ENCODE results near the gene LYL1.

LYL1 gene

DNA sequence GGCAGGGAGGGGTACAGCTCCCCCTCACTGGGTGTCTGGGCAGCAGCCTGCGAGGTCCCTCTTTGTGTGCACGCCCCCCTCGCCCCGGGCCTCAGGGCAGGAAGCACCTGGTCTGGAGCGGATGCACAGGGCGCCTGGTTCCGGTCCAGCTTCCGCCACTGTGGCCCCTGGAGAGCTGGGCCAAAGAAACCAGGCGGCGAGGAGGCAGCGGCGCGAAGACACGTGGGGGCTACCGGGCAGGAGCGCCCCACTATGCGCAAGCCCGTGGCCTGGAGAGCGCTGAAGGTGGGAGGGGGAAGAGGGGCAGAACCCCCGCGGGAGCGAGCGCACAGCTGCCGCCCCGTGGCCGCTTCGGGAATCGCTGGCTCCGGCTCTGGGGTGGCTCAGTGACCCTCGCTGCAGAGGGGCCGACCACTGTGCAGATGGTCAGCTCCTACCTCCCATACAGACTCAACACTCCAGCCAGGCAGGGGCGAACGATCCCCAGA, 1.7 kb upstream of the LYL1 start:
- no peak for DNase-seq

DNA sequence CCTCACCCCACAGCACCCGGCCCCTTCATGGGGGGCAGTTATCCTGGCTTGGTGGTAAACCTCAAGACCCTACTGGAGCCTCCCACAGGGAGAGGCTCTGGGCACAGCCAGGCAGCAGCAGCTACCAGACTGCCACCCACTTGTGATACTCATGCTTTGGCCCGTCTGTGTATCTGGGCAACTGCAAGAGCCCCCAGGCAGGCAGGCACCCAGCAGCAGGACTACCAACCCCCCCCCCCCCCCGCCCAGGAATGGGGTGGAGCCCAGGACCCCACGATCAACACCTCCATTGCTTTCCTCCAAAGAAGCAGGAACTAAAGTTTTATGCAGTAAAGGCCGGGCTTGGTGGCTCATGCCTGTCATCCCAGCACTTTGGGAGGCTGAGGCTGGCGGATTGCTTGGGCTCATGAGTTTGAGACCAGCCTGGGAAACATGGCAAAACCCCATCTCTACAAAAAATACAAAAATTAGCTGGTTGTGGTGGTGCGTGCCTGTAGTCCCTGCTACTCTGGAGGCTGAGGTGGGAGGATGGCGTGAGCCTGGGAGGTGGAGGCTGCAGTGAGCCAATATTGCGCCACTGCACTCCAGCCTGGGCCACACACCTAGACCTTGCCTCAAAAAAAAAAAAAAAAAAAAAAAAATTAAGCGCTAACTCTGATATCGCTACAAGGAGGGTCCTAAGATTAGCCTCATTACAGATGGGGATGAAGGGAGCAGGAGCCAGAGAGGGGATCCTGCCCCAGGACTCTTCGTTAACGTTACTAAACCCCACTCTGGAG, 1.1 kb upstream of the LYL1 start:
- DNase-seq = no peak

DNA sequence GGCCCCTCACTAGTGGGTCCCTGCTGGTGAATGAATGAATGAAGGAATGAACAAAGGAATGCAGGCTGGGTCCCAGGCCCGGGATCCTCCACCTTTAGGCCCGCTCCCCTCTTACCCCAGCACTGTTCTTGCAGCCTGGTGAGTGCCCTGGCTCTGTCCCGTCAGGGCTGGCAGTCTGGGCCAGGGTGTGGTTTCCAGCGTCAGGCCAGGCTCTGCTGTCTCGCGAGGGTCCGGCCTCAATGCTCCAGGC, 317 bp downstream of the LYL1 start:
- no peak for DNase-seq

DNA sequence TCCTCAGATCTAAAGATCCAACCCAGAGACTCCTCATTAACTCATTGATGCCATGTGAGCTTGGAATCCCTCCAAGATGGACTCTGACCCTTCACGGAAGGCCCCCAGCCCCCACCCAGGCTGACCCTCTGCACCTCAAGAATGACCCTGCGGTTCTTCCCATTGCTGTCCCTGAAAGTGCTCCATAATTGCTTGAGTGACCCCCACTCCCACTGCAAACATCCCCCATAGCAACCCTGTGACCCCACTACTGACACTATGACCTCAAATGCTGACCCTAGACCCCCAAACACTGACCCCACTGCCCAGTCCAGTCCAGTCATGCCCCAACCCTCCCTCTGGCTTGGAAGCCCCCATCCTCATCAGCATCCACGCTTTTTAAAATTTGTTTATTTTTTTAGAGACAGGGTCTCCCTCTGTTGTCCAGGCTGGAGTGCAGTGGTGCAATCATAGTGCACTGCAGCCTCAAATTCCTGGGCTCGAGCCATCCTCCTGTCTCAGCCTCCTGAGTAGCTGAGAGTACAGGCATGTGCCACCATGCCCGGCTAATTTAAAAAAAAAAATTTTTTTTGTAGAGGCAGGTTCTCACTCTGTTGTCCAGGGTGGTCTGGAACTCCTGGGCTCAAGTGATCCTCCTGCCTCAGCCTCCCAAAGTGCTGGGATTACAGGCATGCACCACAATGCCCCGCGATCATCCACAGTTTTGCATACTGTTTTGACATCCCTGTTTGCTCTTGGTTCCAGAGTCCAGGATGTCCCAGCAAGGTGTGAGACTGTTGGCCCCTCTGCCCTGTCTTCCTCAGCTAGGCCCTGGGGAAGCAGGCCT, 855 bp downstream of the LYL1 start:
- DNase-seq = no peak

DNA sequence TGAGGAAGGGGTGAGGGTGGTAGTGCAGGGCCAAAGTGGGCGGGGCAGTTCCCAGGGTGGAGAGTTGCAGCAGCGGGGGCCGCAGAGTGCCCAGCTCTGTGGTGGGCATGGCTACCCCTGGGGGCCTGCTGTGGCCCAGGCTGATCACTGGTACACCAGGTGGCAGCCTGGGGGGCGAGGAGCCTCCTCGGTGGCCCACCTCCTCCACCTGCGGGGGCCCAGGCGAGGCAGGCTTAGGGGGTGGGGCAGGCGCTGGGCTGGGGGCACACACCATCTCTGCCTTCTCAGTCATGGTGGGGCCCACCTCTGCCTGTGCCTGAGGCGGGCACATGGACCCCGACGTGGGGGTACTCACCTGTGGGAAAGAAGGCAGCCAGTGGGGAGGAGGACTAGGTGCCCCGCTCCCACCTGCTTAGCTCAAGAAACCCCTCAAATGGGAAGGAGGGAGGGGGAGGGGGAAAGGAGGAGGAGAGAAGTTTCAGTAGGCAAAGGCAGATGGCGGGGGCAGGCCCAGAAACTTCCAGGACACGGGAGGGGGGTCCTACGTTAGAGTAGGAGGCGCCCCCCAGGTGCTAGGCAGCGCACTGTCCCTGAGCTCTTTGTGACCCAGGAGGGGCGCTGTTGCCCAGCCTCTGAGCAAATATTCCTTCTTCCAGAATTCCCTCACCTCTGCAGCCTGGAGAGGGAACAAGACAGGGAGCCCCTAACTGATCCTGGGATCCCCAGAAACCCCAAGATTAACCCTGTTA, 1.6 kb downstream of the LYL1 start:
- DNase-seq = no peak

DNA sequence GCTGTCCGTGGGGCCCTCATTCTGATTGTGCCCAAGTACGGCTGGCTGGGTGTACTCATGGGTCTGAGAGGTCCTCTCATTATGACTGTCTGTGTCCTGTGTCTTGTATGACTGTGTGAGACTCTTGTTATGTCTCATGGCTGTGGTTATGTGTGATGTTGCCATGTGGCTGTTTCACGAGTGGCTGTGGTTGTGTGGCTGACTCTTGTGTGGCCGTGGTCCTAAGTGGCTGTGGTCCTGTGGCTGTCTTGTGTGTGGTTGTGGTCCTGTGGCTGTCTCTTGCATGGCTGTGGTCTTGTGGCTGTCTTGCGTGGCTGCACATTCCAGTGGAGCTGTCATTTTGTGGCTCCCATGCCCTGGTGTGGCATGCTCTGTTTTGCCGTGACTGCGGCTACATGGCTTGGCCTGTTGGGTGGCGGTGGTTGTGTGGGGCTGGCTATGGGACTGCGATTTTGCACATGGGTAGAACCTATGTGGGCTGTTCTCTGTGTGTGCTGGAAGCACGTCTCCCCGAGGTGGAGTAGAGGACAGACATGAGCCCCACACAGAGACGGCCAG, 2.5 kb downstream of the LYL1 start:
- no peak for DNase-seq

DNA sequence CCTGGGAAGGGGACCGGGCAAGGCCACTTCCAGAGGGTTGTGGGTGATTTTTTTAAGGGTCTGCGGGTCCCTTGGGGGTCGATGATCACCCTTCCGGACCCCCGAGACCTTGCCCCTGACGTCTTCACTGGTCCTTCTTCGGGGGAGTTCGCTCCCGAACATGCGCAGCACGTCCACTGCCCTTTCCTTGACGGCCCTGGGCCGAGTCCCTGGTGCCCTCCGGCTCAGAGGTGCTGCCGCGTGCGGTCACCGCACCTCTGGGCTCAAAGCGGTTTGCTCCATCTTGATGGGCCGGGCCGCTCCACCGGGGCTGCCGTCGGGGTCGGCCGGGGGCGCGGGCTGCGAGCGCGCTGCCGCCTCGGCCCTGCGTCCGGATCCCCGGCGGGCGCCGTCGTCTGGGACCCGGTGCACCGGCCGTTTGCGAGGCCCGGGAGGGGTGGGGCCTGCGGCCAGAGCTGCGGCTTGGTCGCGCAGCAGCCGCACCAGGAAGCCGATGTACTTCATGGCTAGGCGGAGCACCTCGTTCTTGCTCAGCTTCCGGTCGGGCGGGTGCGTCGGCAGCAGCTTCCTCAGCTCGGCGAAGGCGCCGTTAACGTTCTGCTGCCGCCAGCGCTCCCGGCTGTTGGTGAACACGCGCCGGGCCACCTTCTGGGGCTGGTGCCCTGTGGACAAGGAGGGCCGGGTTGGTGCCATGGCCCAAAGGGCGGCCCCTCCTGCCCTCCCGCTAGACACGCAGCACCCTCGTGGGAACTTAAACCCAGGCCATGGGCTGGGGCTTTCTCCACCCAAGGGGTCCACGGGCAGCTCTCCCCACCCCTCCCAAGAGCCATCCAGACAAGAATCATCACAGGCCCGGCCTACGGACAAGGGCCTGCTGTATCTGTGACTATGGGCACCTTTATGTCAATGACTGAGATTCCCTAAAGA, 3.3 kb downstream of the LYL1 start:
- no peak for DNase-seq

DNA sequence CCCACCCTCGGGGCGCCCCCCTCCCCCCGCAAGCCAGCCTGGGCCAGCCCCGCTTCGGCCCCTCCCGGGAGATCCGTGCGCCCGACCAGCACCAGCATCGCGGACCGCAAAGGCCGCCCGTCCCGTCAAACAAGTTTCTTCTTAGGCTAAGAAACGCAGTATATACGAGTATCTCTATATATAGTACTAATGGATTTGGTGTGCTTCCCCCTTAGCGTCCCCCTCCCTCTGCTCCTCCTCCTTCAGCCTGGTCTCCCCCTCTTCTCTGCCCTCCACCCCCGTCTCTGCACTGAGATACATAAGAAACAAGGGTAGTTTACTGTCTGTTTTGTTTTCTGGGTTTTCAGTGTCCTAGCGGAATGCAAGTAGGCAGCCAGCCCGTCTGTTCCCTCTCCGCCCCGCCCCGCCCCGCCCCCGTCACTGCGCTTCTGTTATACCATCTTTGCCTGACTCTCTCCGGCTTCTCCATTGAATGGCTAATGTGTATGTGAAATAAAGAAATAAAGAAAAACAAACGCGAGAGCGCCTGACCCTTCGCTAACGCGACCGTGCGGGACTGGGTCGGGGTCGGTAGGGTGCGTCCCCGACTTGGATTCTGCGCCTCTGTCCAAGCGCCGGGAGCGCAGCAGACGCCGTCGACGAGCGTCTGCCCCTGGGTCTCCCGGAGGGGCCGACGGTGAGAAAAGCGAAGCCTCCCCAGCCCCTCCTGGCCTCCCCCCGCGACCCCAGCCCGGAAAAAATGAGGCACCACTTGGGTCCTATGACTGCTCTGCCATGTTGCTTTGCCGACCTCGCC, 4.2 kb downstream of the LYL1 start:
- no peak for DNase-seq

DNA sequence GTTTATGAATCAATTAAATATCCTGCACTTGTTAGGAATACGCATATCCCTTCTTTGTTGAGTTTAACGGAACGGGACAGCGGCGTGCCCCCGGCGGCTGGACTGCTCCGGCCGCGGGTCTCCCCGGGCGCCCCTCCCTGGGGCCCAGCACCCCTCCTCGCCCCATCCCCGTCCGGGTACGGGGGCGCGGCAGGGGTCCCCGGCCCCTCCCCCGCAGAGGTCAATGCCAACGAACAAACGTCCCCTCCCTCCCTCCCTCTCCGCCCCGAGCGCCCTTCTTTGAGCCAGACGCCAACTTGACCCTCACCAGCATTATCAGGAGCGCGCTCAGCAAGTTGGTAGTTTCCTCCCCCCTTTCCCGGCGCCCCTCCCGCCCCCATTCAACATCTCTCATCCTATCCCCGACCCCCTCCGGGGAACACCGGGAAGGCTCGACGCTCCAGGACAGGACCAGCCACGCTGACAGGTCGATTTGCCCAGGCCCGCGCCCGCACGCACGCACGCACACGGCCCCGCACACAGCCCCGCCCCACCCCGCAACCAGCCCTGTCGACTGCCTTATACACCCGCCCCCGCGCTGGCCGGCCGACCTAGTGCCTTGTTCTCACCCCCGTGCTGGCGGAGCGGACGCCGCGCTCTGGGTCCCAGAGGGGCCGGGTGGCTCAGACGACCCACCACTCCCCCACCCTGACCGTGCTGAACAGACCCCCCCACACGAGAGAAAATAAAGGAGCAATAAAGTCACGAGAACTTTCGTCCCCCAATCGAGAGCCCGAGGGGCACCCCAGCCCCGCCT, 5.0 kb downstream of the LYL1 start:
- DNase-seq = no peak

DNA sequence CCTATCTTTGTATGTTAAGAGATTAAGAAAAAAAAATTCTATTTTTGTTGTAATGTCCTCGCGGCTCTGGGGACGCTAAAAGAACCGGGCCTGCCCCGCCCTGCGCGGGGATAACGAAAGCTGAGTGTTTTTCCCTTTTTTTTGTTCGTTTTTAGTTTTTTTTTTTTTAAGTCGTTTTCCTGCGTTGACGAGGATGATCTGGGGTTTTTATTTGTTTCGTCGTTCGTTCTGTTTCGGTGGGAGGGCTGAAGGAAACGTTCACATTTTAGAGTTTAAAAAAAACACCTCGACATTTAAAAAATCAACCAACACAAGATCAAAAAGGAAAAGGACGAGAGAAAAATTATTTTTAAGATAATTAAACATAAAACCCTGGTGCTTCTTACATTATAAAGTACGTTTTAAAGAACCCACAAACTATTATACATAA, 5.6 kb downstream of the LYL1 start:
- no peak for DNase-seq

DNA sequence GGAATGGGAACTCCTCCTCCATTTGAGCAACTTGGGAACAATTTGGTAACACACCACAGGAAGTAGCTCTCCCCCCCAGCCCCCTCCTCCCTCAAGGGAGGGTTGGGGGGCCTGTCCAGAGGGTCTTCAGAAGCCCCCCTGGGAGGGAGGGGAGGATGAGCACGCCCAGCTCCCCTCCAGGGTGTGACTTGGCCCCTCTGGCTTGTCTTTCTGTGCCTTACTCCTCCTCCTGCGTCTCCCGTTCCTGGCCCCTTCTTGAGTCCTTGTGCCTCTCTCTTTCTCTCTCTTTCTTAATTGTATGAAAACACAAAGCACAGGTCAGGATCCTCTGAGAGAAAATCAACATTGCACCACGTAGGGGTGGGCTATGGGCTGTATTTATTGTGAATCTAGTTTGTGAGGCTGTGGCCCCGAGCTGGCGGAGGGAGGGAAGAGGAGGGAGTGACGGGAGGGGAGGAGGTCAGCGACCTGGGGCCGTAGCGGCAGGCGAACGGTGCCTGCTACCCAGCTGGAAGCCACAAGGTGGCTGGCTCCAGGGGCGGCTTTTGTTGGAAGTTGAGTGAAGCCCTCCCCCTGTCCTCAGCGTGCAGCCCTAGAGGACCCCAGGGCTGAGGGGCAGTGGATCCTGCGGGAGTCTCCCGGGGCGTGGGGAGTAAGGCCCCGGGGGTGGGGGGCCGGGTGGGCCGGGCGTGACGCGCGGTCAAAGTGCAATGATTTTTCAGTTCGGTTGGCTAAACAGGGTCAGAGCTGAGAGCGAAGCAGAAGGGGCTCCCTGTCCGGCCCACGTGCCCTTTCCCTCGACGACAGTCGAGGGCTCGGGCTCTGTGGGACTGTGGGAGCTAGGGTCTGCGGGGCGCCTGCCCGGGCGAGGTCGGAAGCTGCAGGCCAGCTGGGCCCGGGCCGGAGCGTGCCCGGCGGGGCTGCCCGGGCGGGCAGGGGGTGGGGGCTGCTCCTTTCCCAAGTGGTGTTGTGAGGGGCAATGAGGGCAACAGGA, 6.4 kb downstream of the LYL1 start:
- no peak for DNase-seq

DNA sequence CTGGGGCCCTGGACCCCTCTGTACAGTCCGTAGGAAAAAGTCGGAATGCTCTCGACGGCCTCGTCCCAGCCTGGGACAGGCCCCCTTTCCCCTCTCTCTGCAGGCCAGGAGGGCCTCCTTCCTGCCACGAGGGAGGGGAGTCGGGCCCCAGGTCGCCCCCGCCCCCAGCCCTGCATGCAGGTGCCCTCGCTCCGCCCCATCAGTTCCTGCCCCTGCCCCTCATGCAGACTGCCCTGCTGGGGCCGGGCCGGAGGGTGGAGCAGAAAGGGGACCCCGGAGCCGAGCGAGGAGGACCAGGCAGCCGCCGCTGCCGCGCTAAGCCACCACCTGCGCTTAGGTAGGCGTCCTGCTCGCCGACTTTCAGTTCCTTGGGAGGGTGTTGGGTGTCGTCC, 7.3 kb downstream of the LYL1 start:
- no peak for DNase-seq

DNA sequence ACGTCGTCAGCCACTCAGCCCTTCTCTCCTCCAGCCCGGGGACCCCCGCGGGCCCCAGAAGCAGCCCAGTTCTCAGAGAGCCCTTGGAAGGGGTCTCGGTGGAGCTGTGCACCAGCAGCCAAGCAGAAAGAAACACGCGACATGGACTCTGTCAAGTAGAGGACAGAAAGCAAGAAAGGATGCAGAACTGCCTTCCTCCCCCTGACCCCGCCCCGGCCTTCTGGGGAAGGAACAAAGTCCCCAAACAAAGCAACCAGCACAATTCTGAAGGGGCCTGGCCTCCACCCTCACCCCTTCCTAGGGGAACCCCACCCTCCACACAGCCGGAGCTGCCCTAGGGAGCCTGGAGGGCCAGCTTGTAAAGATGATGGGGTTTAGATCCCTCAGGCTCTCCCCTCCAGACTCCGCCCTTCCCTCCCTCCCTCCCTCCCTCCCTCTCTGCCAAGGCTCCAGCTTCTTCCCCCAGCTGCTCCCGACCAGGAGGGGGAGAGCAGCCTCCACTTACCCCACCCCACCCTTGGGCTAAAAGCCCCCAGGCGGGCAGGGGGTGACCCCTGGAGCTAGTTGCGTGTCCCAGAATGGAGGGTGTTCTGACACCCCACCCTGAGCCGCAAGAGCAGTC, 7.8 kb downstream of the LYL1 start:
- no peak for DNase-seq

DNA sequence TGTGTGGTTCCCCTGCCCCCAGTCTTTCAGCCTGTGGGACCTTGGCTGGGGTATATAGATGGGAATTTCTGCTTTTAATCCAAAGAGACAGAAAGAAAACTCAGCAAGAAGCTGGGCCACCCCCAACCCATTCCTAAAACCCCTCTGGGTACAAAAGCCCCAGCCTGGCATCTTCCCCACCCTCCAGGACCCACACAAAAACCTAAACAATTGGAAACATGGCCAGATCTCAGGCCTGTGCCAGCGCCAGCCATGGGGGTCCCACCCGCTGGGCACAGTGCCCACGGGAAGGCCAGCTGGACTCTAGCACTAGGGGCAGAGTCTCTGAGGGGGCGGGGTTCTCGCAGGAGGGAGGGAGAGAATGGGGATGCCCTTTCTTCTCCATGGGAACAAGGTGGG, 8.6 kb downstream of the LYL1 start:
- no peak for DNase-seq

DNA sequence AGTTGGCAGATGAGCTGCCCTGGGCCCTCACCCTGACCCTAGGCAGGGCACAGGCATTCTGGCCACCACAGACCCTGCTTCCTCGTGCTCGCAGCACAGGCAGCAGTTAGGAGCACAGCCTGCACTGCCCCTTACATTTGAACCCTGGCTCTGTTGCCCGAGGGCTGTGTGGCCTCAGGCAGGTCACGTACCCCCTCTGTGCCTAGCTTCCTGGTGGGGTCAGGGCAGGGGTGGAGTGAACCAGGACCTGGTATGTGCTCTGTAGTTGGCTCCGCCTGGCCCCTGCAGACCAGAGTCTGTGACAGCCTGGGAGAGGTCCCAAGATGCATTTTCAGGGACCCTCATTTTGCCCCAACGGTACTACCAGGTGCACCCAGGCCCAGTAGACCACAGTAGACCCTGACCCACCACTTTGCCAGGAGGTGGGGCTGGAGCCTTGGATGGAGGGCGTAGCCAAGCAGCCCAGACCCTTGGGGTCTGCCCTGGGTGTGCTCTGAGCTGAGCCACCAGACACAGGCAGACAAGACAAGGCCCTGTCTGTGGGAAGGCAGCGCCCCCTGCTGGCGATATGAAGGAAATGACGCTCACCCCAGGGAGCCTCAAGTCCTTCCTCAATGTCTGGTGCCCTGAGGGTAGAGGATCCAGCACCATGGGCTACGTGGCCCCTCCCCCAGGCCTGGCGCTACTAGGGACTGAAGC, 9.1 kb downstream of the LYL1 start:
- DNase-seq = peak; percentile 58

DNA sequence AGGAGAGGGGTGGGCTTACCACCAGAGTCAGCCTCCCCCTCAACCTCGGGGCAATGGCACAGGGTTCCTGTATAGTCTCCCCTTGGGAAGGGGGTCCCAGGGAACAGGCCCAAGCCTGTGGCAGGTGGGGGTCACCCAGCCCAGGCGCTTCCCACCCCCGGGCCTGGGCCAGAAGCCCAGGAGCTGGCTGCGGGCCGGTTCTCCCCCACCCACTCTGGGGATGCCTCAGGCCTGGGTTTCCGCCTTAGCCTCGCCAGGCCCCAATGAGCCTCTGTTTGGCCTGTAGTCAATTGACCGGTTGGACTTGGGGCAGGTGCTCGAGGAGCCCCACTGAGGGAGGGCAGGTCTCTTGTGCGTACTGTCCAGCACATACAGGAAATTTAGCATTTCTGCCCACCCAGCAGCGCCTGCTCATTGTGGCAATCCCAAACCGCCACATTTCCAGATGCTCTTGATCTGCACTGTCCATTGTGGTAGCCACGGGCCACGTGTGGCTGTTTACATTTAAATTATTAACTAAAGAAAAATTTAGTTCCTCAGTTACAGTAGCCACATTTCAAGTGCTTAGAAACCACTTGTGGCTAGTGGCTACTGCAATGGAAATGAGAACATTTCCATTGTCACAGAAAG, 9.9 kb downstream of the LYL1 start:
- DNase-seq = no peak

DNA sequence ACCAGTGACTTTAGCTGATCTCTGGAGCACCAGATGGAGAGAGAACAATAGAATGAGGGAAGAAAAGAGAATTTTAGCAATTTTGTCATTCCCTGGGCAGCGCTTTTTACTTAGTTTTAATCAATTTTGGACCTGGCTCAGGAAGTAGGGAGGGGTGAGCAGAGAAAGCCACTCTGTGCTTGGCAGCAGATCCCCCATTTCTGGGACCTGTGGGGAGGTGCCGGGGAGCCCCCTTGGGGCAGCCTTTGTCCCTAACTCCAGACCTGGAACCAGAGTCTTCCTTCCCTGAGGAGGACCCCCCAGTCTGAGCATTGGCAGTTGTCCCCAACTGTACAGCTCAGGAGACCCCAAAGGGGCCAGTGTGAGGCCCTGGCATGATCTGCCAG, 10.5 kb downstream of the LYL1 start:
- DNase-seq = no peak
